AG04450 (cell line): ENCODE results near the gene DPP6. TPM values are rescaled to one million over a fixed set of nuclear protein-coding genes. Genes with fewer than 3 reads are reported as not detected.

ENCODE experiments used
- CTCF ChIA-PET: fragments of 300-600, 350-600 bp; formaldehyde crosslinking; extraction: SDS; loops from one replicate; lab custom pipeline; 2022; ENCODE audit warnings: antibody characterized with exemption, inconsistent platforms; lab: Charles Lee
- POLR2A ChIA-PET: fragments of 350-600 bp; formaldehyde crosslinking; extraction: SDS; loops from one replicate; lab custom pipeline; 2021; ENCODE audit warnings: antibody characterized with exemption, inconsistent platforms; lab: Yijun Ruan, JAX
- DNase-seq: peaks from one replicate; pipeline ENCODE4 v3.0.0-alpha.2; 2011; ENCODE audit warnings: low read depth, low spot score
- H3K27ac ChIP-seq: one replicate; pipeline ENCODE4 v1.5.1; 2012; ENCODE audit warnings: low read depth, low read length, control low read depth
- H3K27me3 ChIP-seq: one replicate; pipeline ENCODE4 v1.6.0; 2012; ENCODE audit warnings: low read length; ENCODE audit not compliant: control insufficient read depth, insufficient read depth
- H3K4me3 ChIP-seq: 2 replicates; pipeline ENCODE4 v1.5.1; 2011; ENCODE audit warnings: mild to moderate bottlenecking, low read depth, low read length, control low read depth
- H3K9me3 ChIP-seq: 2 replicates; pipeline ENCODE4 v1.5.1; 2012; ENCODE audit warnings: low read length; ENCODE audit not compliant: control insufficient read depth, insufficient read depth
- CTCF ChIP-seq: IDR thresholded peaks from 2 replicates; pipeline ENCODE4 v1.5.1; 2011; ENCODE audit warnings: low read depth, low read length, control low read depth, inconsistent platforms
- polyA plus RNA-seq: library from polyadenylated mRNA; depleted of rRNA; stranded (reverse); fragments of >200 nt; gene quantifications from 2 replicates; pipeline ENCODE4 v1.2.3, GENCODE V29; 2011

The DPP6 gene
- polyA plus RNA-seq, 1 experiment, result not detected

- CTCF ChIA-PET, result no interaction called here
Observed at GRCh38 chr7:154775681-154776080, 723.5 kb downstream of the DPP6 start.

GRCh38 chr7:154776350-154776749, 724.2 kb downstream of the DPP6 start:
- ChIA-PET CTCF (no interaction called here), POLR2A (no interaction called here)
- TF ChIP-seq CTCF, result no peak
- Histone ChIP-seq H3K27me3 (no peaks in the 10 kb centered on the region), H3K4me3 (no peak overlapping the region), H3K9me3 (peaks cover 64% of the 10 kb centered on the region), H3K27ac (no peak overlapping the region)
- no peak for DNase-seq

More at GRCh38 chr7:154775681-154776080, 723.5 kb downstream of the DPP6 start:
- H3K27ac ChIP-seq, result no peak overlapping the region
- H3K27me3 ChIP-seq, result no peaks in the 10 kb centered on the region
- POLR2A ChIA-PET, result no interaction called here
- TF ChIP-seq CTCF, result no peak
- DNase-seq, result no peak
- peaks cover 67% of the 10 kb centered on the region for H3K9me3 ChIP-seq
- H3K4me3 ChIP-seq, result no peak overlapping the region

GRCh38 chr7:154777023-154777422, 724.8 kb downstream of the DPP6 start:
- no peak overlapping the region for H3K27ac ChIP-seq
- ChIA-PET CTCF (no interaction called here), POLR2A (no interaction called here)
- no peak for TF ChIP-seq CTCF
- H3K4me3 ChIP-seq, result no peak overlapping the region
- peaks cover 64% of the 10 kb centered on the region for H3K9me3 ChIP-seq
- no peak for DNase-seq
- no peaks in the 10 kb centered on the region for H3K27me3 ChIP-seq

GRCh38 chr7:154777489-154777888, 725.3 kb downstream of the DPP6 start:
- no peak for DNase-seq
- CTCF ChIA-PET, result no interaction called here
- no peak for TF ChIP-seq CTCF

GRCh38 chr7:154777908-154778307, 725.7 kb downstream of the DPP6 start:
- no peak overlapping the region for H3K27ac ChIP-seq
- H3K4me3 ChIP-seq, result no peak overlapping the region
- no peaks in the 10 kb centered on the region for H3K27me3 ChIP-seq
- TF ChIP-seq CTCF, result no peak
- POLR2A ChIA-PET, result no interaction called here
- peaks cover 63% of the 10 kb centered on the region for H3K9me3 ChIP-seq
- no peak for DNase-seq
- CTCF ChIA-PET, result no interaction called here

More at GRCh38 chr7:154777489-154777888, 725.3 kb downstream of the DPP6 start:
- Histone ChIP-seq H3K27ac (no peak overlapping the region), H3K27me3 (no peaks in the 10 kb centered on the region), H3K9me3 (peaks cover 61% of the 10 kb centered on the region), H3K4me3 (no peak overlapping the region)
- POLR2A ChIA-PET, result no interaction called here
